ENCODE results near the gene LMOD1. TPM values are rescaled to one million over a fixed set of nuclear protein-coding genes. Genes with fewer than 3 reads are reported as not detected.
A peak's percentile ranks its signal among the peaks of the same experiment; 100 is the strongest.

LMOD1 gene
- total and polyA plus RNA-seq, 2 donors from 2014 or later, result 9.5 to 33.3 TPM

DNA sequence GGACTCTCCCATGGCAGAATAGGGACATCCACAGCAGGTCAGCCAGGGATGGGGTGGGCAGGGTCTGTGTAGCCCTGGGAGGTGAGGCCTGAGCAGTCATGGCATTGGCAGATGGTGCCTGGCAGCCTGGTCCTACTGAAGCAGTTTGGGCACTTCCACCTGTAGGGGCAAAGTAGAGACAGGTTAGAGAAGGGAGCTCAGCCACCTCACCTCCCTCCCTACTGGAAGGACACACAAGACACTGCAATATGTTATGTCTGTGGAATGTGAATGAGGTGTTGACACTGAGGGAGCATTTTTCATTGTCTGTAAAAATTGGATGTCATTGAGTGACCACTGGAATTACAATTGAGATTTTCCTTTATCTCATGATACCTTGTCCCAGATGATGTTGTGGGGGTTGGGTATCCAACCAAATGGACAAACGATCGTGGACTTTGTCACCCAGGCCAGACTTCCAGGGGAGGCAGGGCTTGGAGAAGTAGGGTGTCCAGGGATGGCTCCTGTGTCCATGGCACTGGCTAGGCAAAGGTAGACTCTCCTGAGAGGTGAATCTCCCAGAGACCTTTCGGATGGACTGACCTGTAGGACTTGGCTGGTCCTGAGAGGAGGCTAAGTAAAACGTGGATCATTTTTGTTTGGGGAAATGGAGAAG, 48.0 kb downstream of the LMOD1 start:
- Histone ChIP-seq H3K9ac (ENCODE audit: low read length in 3 of 3) (no peak overlapping the region), H3K36me3 (ENCODE audit: control insufficient read depth in 2 of 3, insufficient read depth in 3 of 3, low read length in 3 of 3) (no peaks in the 10 kb centered on the region), H3K27ac (ENCODE audit: low read depth in 2 of 2, low read length in 2 of 2) (no peak overlapping the region), H3K9me3 (ENCODE audit: control insufficient read depth in 2 of 3, insufficient read depth in 1 of 3, low read length in 3 of 3) (no peaks in the 10 kb centered on the region), H3K4me3 (ENCODE audit: low read length in 3 of 3) (no peak overlapping the region), H3K27me3 (ENCODE audit: control insufficient read depth, insufficient read depth, low read length) (no peaks in the 10 kb centered on the region), H3K4me1 (ENCODE audit: control insufficient read depth in 2 of 3, insufficient read depth in 2 of 3, low read depth in 1 of 3, low read length in 3 of 3) (peaks cover 0 to 5% (median 0%) of the 10 kb centered on the region in 3 donors)
- TF ChIP-seq, protein P1, sequence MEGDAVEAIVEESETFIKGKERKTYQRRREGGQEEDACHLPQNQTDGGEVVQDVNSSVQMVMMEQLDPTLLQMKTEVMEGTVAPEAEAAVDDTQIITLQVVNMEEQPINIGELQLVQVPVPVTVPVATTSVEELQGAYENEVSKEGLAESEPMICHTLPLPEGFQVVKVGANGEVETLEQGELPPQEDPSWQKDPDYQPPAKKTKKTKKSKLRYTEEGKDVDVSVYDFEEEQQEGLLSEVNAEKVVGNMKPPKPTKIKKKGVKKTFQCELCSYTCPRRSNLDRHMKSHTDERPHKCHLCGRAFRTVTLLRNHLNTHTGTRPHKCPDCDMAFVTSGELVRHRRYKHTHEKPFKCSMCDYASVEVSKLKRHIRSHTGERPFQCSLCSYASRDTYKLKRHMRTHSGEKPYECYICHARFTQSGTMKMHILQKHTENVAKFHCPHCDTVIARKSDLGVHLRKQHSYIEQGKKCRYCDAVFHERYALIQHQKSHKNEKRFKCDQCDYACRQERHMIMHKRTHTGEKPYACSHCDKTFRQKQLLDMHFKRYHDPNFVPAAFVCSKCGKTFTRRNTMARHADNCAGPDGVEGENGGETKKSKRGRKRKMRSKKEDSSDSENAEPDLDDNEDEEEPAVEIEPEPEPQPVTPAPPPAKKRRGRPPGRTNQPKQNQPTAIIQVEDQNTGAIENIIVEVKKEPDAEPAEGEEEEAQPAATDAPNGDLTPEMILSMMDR (IDR thresholded peaks at IDR 0.05; ENCODE audit: borderline replicate concordance, extremely low read depth, insufficient read depth), result no peak
- no peak for DNase-seq
- no peak for FAIRE-seq
- intact Hi-C loops (cut with DNase I), result loop anchor here (5.0 kb wide), 1 partner anchor 59 kb away; the partner anchor contains the start of gene TIMM17A

DNA sequence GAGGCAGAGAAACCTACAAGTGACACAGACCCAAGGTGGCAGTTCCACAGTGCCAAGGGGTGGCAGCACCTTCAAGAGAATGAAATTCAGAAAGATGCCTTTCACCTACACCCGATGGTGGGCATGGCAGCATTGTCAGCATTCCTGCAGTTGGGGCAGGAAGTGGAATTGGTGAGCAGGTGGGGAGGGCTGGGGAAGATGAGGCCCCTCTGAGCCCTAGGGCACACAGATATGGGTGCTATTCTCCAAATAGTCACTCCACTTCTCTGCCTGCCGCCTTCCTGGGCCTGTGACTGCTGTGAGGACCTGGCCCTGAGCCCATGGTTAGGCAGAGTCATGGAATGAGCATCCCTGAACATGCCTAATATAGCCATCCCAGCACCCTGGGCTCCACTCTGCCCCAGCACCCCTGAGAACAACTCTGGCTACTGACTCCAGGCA, 49.4 kb downstream of the LMOD1 start:
- Histone ChIP-seq H3K27me3 (ENCODE audit: control insufficient read depth, insufficient read depth, low read length) (no peaks in the 10 kb centered on the region), H3K9ac (ENCODE audit: low read length in 3 of 3) (no peak overlapping the region), H3K9me3 (ENCODE audit: control insufficient read depth in 2 of 3, insufficient read depth in 1 of 3, low read length in 3 of 3) (no peaks in the 10 kb centered on the region), H3K4me3 (ENCODE audit: low read length in 3 of 3) (no peak overlapping the region), H3K36me3 (ENCODE audit: control insufficient read depth in 2 of 3, insufficient read depth in 3 of 3, low read length in 3 of 3) (no peaks in the 10 kb centered on the region), H3K4me1 (ENCODE audit: control insufficient read depth in 2 of 3, insufficient read depth in 2 of 3, low read depth in 1 of 3, low read length in 3 of 3) (peaks cover 0 to 5% (median 0%) of the 10 kb centered on the region in 3 donors), H3K27ac (ENCODE audit: low read depth in 2 of 2, low read length in 2 of 2) (no peak overlapping the region)
- DNase-seq (no peak), FAIRE-seq (no peak)
- intact Hi-C loops (cut with DNase I), result loop anchor here (5.0 kb wide), 1 partner anchor 60 kb away; the partner anchor contains the start of gene TIMM17A
- TF ChIP-seq, protein P1 (IDR thresholded peaks at IDR 0.05; ENCODE audit: borderline replicate concordance, extremely low read depth, insufficient read depth), result no peak

DNA sequence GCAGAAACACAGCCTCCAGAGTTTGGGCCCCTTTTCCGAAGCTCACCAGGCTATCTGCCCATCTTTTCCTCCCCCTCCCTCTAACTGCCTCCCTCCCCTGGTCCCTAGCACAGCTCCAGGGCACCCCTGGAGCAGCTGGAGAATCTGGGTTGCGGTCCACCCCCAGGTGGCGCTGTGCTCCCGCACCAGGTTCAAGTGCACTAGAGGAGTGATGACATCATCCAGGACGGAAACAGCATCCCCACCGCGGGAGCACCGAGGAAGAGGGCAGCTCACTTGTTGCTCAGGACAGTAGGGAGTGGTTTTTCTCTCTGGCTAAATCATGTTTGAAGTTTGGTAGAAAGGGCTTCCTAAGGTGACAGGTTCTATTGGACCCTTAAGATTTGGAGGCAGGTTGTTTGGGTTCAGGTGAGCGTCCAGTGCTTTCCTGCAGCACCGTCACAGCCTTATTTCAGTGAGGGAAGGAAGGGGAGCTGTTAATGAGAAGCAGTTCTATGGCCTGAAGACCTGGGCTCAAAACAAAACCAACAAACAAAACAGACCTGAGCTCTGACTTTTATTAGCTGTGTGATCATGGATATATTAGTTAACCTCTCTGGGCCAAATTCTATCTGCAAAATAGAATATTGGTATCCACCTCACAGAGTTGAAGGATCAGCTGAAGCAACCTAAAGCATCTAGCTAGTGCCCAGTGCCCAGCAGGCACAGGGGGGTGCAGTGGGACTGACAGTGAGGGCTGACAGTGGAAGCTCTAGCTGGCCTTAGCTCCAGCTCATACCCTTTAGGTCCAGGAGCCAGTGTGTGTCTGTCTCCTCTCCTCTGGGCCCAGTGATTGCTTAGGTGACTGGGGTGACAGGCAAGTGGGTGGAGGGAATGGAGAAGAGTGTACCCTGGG, 50.2 kb downstream of the LMOD1 start:
- FAIRE-seq (no peak), DNase-seq (peak; percentile 91 to 95 (median 93))
- intact Hi-C loops (cut with DNase I), result loop anchor here (5.0 kb wide), 1 partner anchor 61 kb away; the partner anchor contains the start of gene TIMM17A
- H3K36me3 ChIP-seq (ENCODE audit: control insufficient read depth in 2 of 3, insufficient read depth in 3 of 3, low read length in 3 of 3), result no peaks in the 10 kb centered on the region
- TF ChIP-seq, protein P1 (IDR thresholded peaks at IDR 0.05; ENCODE audit: borderline replicate concordance, extremely low read depth, insufficient read depth), result peak; percentile 91
- H3K4me3 ChIP-seq (ENCODE audit: low read length in 3 of 3), result peak overlapping the region in 1 of 3 donors; percentile 43
- peaks cover 0 to 5% (median 0%) of the 10 kb centered on the region in 3 donors for H3K4me1 ChIP-seq (ENCODE audit: control insufficient read depth in 2 of 3, insufficient read depth in 2 of 3, low read depth in 1 of 3, low read length in 3 of 3)
- no peaks in the 10 kb centered on the region for H3K9me3 ChIP-seq (ENCODE audit: control insufficient read depth in 2 of 3, insufficient read depth in 1 of 3, low read length in 3 of 3)
- no peaks in the 10 kb centered on the region for H3K27me3 ChIP-seq (ENCODE audit: control insufficient read depth, insufficient read depth, low read length)
- no peak overlapping the region for H3K9ac ChIP-seq (ENCODE audit: low read length in 3 of 3)
- no peak overlapping the region for H3K27ac ChIP-seq (ENCODE audit: low read depth in 2 of 2, low read length in 2 of 2)
